ENCODE results near the gene THOC6. TPM values are rescaled to one million over a fixed set of nuclear protein-coding genes. Genes with fewer than 3 reads are reported as not detected.

Gene THOC6
- total RNA-seq, 1 donor: 23.5 TPM

GRCh38 chr16:3045758-3046640 lies 22.2 kb downstream of the THOC6 start, which contains the start of gene MMP25:
Gene MMP25, plus strand, starts transcription at chr16:3046561. Its CDS starts 357 bp downstream, at chr16:3046918.
- Histone ChIP-seq H3K4me3 (ENCODE audit: insufficient read depth, low read length) (peak within 1 kb of the TSS; percentile 51), H3K36me3 (ENCODE audit: insufficient read depth, low read length) (no peaks in the 10 kb centered on the region), H3K9me3 (ENCODE audit: low read depth, low read length) (no peaks in the 10 kb centered on the region), H3K27me3 (ENCODE audit: insufficient read depth, low read length) (peaks cover 67% of the 10 kb centered on the region), H3K4me1 (ENCODE audit: insufficient read depth, low read length) (no peaks in the 10 kb centered on the region), H2AFZ (ENCODE audit: low read length) (no peak within 1 kb of the TSS), H3K79me2 (ENCODE audit: insufficient read depth, low read length) (no peaks in the 10 kb centered on the region), H3K27ac (ENCODE audit: low read depth, low read length) (no peak within 1 kb of the TSS), H4K20me1 (ENCODE audit: insufficient read depth, low read length) (no peaks in the 10 kb centered on the region), H3K4me2 (ENCODE audit: insufficient read depth, low read length) (peak within 1 kb of the TSS; percentile 71)
- TF ChIP-seq, protein P1, sequence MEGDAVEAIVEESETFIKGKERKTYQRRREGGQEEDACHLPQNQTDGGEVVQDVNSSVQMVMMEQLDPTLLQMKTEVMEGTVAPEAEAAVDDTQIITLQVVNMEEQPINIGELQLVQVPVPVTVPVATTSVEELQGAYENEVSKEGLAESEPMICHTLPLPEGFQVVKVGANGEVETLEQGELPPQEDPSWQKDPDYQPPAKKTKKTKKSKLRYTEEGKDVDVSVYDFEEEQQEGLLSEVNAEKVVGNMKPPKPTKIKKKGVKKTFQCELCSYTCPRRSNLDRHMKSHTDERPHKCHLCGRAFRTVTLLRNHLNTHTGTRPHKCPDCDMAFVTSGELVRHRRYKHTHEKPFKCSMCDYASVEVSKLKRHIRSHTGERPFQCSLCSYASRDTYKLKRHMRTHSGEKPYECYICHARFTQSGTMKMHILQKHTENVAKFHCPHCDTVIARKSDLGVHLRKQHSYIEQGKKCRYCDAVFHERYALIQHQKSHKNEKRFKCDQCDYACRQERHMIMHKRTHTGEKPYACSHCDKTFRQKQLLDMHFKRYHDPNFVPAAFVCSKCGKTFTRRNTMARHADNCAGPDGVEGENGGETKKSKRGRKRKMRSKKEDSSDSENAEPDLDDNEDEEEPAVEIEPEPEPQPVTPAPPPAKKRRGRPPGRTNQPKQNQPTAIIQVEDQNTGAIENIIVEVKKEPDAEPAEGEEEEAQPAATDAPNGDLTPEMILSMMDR (IDR thresholded peaks at IDR 0.05; ENCODE audit: extremely low read depth, low read depth, low read length): no peak
- peak; percentile 87 for DNase-seq (ENCODE audit: insufficient read length, low spot score, missing footprints)

- Histone ChIP-seq H3K9me3 (ENCODE audit: low read depth, low read length) (no peaks in the 10 kb centered on the region), H3K27me3 (ENCODE audit: insufficient read depth, low read length) (peaks cover 70% of the 10 kb centered on the region), H3K4me3 (ENCODE audit: insufficient read depth, low read length) (no peak overlapping the region), H3K4me1 (ENCODE audit: insufficient read depth, low read length) (no peaks in the 10 kb centered on the region), H3K27ac (ENCODE audit: low read depth, low read length) (no peak overlapping the region), H3K79me2 (ENCODE audit: insufficient read depth, low read length) (no peaks in the 10 kb centered on the region), H2AFZ (ENCODE audit: low read length) (no peak overlapping the region), H3K36me3 (ENCODE audit: insufficient read depth, low read length) (no peaks in the 10 kb centered on the region), H4K20me1 (ENCODE audit: insufficient read depth, low read length) (no peaks in the 10 kb centered on the region), H3K4me2 (ENCODE audit: insufficient read depth, low read length) (no peak overlapping the region)
- peak; percentile 91 for DNase-seq (ENCODE audit: insufficient read length, low spot score, missing footprints)
- TF ChIP-seq, protein P1 (IDR thresholded peaks at IDR 0.05; ENCODE audit: extremely low read depth, low read depth, low read length): no peak
These were observed 23.0 kb downstream of the THOC6 start for GRCh38 chr16:3046641-3047386.

DNA sequence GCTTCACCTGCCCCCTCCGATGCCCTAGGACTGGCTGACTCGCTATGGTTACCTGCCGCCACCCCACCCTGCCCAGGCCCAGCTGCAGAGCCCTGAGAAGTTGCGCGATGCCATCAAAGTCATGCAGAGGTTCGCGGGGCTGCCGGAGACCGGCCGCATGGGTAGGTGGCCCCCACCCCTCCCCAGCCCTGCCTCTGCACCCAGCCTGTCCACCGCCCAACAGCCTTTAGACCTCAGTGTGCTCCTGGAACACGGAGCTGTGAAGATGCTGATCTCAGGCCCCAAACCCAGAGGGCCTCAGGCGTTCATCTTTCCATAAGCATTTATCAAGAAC lies 23.5 kb downstream of the THOC6 start:
- no peaks in the 10 kb centered on the region for H4K20me1 ChIP-seq (ENCODE audit: insufficient read depth, low read length)
- H3K4me3 ChIP-seq (ENCODE audit: insufficient read depth, low read length): no peak overlapping the region
- no peak overlapping the region for H3K27ac ChIP-seq (ENCODE audit: low read depth, low read length)
- no peak for DNase-seq (ENCODE audit: insufficient read length, low spot score, missing footprints)
- H3K27me3 ChIP-seq (ENCODE audit: insufficient read depth, low read length): peaks cover 70% of the 10 kb centered on the region
- no peaks in the 10 kb centered on the region for H3K36me3 ChIP-seq (ENCODE audit: insufficient read depth, low read length)
- H3K79me2 ChIP-seq (ENCODE audit: insufficient read depth, low read length): no peaks in the 10 kb centered on the region
- H3K4me2 ChIP-seq (ENCODE audit: insufficient read depth, low read length): no peak overlapping the region
- TF ChIP-seq, protein P1 (IDR thresholded peaks at IDR 0.05; ENCODE audit: extremely low read depth, low read depth, low read length): no peak
- no peak overlapping the region for H2AFZ ChIP-seq (ENCODE audit: low read length)
- no peaks in the 10 kb centered on the region for H3K4me1 ChIP-seq (ENCODE audit: insufficient read depth, low read length)
- no peaks in the 10 kb centered on the region for H3K9me3 ChIP-seq (ENCODE audit: low read depth, low read length)
